SK-N-MC (cell line): ENCODE measurements around the gene LIN28B.

Experiments
- DNase-seq: peaks from one replicate; pipeline ENCODE4 v3.0.0-alpha.2; 2011; ENCODE audit warnings: low read depth, low spot score
- H3K27ac ChIP-seq: fragments of 200-600 bp; sonication (generic); 2 replicates; pipeline ENCODE4 v1.5.1; 2016; ENCODE audit warnings: mixed run types
- H3K36me3 ChIP-seq: fragments of 200-600 bp; sonication (generic); 2 replicates; pipeline ENCODE4 v1.6.1; 2017; ENCODE audit warnings: antibody characterized with exemption, low read length, mixed read lengths; ENCODE audit not compliant: insufficient read depth
- H3K4me3 ChIP-seq: fragments of 200-600 bp; sonication (generic); 2 replicates; pipeline ENCODE4 v1.5.1; 2016
- H3K9ac ChIP-seq: fragments of 200-600 bp; sonication (generic); 2 replicates; pipeline ENCODE4 v1.8.0; 2017; ENCODE audit warnings: mixed run types, mixed read lengths; ENCODE audit not compliant: insufficient read length
- H3K9me3 ChIP-seq: fragments of 200-600 bp; sonication (generic); 2 replicates; pipeline ENCODE4 v1.6.1; 2017; ENCODE audit warnings: low read depth, mild to moderate bottlenecking, antibody characterized with exemption, low read length, moderate library complexity, mixed read lengths
- EZH2 ChIP-seq: fragments of 200-600 bp; sonication (generic); IDR thresholded peaks from one replicate; pipeline ENCODE4 v1.6.1; 2017; ENCODE audit warnings: antibody characterized with exemption
- FOXP2 ChIP-seq: optimal IDR thresholded peaks from 2 replicates; pipeline ENCODE3; 2011; ENCODE audit warnings: mild to moderate bottlenecking, moderate library complexity; ENCODE audit not compliant: insufficient read depth; ENCODE audit errors: extremely low read length, control extremely low read depth
- POLR2AphosphoS5 ChIP-seq: IDR thresholded peaks from 2 replicates; pipeline ENCODE4 v1.6.1; 2012; ENCODE audit warnings: mild to moderate bottlenecking, low read depth, low read length, borderline replicate concordance

The LIN28B gene

DNA sequence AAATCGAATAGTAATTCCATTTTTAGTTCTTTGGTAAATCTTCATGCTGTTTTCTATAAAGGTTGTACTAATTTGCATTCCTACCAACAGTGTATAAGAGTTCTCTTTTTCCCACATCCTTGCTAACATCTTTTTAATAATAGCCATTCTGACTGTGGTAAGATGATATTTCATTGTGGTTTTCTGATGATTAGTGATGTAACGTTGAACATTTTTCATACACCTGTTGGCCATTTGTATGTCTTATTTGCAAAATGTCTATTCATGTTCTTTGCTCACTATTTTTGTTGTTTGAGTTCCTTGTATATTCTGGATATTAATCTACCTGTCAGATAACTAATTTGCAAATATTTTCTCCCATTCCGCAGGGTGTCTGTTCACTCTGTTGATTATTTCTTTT lies 64.5 kb downstream of the LIN28B start:
- Histone ChIP-seq H3K36me3 (peaks cover 3% of the 10 kb centered on the region), H3K4me3 (no peak overlapping the region), H3K9ac (no peak overlapping the region), H3K9me3 (no peaks in the 10 kb centered on the region), H3K27ac (no peak overlapping the region)
- no peak for DNase-seq
- TF ChIP-seq EZH2 (no peak), FOXP2 (no peak), POLR2AphosphoS5 (no peak)

GRCh38 chr6:105022416-105022815 lies 65.5 kb downstream of the LIN28B start:
- H3K9ac ChIP-seq, result no peak overlapping the region
- no peak overlapping the region; the same call in 1 of the 2 replicates for H3K27ac ChIP-seq
- H3K36me3 ChIP-seq, result peaks cover 6% of the 10 kb centered on the region
- TF ChIP-seq FOXP2, result no peak
- TF ChIP-seq POLR2AphosphoS5, result no peak
- TF ChIP-seq EZH2, result no peak
- H3K4me3 ChIP-seq, result no peak overlapping the region
- no peak for DNase-seq
- no peaks in the 10 kb centered on the region for H3K9me3 ChIP-seq

- DNase-seq, result no peak
- H3K27ac ChIP-seq, result peak overlapping the region; percentile 69
- TF ChIP-seq FOXP2, result no peak
- no peak for TF ChIP-seq POLR2AphosphoS5
- no peak for TF ChIP-seq EZH2
- H3K4me3 ChIP-seq, result peak overlapping the region; percentile 48; the same call in 1 of the 2 replicates
- H3K9me3 ChIP-seq, result no peaks in the 10 kb centered on the region
- peak overlapping the region; percentile 42 for H3K9ac ChIP-seq
- peaks cover 20% of the 10 kb centered on the region for H3K36me3 ChIP-seq
These were observed 67.9 kb downstream of the LIN28B start for GRCh38 chr6:105024803-105025202.

DNA sequence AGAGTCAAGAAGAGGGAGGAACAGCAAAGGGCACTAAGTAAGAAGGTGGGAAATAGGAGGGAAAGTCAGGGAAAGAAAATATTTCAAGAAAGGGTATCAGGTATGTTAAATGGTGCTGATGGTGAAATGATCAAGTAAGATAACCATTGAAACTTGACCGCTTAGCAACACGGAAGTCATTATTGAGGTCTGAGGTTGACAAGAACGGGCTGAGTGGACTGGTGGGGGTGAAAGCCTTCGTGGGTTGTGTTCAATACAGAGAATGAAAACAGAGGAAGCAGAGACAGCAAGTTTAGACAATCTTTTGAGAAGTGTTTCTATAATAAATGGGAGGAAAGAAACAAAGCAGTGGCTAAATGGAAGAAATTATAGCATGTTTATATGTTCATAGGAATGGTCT lies 72.0 kb downstream of the LIN28B start:
- Histone ChIP-seq H3K9ac (no peak overlapping the region), H3K27ac (no peak overlapping the region), H3K9me3 (no peaks in the 10 kb centered on the region; the same call in 1 of the 2 replicates), H3K36me3 (peaks cover 26% of the 10 kb centered on the region), H3K4me3 (no peak overlapping the region)
- DNase-seq, result no peak
- no peak for TF ChIP-seq EZH2

GRCh38 chr6:105029581-105029980 lies 72.7 kb downstream of the LIN28B start:
- Histone ChIP-seq H3K9ac (no peak overlapping the region), H3K9me3 (no peaks in the 10 kb centered on the region; the same call in 1 of the 2 replicates), H3K27ac (no peak overlapping the region), H3K36me3 (peaks cover 26% of the 10 kb centered on the region), H3K4me3 (no peak overlapping the region)
- no peak for TF ChIP-seq EZH2
- no peak for TF ChIP-seq FOXP2
- no peak for TF ChIP-seq POLR2AphosphoS5
- no peak for DNase-seq

GRCh38 chr6:105034470-105034869 lies 77.6 kb downstream of the LIN28B start:
- TF ChIP-seq EZH2 (no peak), POLR2AphosphoS5 (no peak), FOXP2 (no peak)
- DNase-seq, result no peak
- Histone ChIP-seq H3K36me3 (peaks cover 12% of the 10 kb centered on the region; the same call in 1 of the 2 replicates), H3K27ac (peak overlapping the region; percentile 55; the same call in 1 of the 2 replicates), H3K9me3 (no peaks in the 10 kb centered on the region; the same call in 1 of the 2 replicates), H3K4me3 (no peak overlapping the region), H3K9ac (no peak overlapping the region)

DNA sequence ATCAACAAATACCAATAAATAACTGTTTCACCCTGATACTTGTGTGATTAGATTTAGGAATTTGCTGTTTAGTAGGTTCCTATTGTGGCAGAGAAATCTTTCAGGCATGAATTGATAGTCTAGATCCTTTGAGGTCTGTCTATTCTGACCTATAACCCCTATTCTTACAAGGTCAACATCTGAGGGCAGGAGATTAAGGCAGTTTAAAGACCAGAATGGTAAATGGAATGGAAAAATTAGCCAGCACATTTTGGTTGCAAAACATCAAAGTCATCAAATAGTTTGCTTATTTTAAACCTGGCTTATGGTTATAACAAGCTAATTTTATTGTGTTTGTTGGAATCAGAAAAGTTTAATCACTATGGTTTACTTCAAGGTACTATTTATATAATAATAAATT lies 78.4 kb downstream of the LIN28B start:
- no peaks in the 10 kb centered on the region; the same call in 1 of the 2 replicates for H3K9me3 ChIP-seq
- no peak overlapping the region for H3K9ac ChIP-seq
- H3K36me3 ChIP-seq, result 0 out of 2 replicates have a peak, but pooled peaks cover 12% of the 10 kb centered on the region
- TF ChIP-seq EZH2 (no peak), POLR2AphosphoS5 (no peak), FOXP2 (no peak)
- no peak overlapping the region for H3K4me3 ChIP-seq
- 0 out of 2 replicates have a peak overlapping the region, but pooled peaks have one; percentile 8 for H3K27ac ChIP-seq
- DNase-seq, result no peak

- TF ChIP-seq POLR2AphosphoS5 (no peak), EZH2 (no peak), FOXP2 (no peak)
- Histone ChIP-seq H3K9me3 (no peaks in the 10 kb centered on the region; the same call in 1 of the 2 replicates), H3K27ac (no peak overlapping the region; the same call in 1 of the 2 replicates), H3K4me3 (no peak overlapping the region), H3K36me3 (0 out of 2 replicates have a peak, but pooled peaks cover 12% of the 10 kb centered on the region), H3K9ac (no peak overlapping the region)
- DNase-seq, result no peak
These were observed 79.4 kb downstream of the LIN28B start for GRCh38 chr6:105036351-105036750.

DNA sequence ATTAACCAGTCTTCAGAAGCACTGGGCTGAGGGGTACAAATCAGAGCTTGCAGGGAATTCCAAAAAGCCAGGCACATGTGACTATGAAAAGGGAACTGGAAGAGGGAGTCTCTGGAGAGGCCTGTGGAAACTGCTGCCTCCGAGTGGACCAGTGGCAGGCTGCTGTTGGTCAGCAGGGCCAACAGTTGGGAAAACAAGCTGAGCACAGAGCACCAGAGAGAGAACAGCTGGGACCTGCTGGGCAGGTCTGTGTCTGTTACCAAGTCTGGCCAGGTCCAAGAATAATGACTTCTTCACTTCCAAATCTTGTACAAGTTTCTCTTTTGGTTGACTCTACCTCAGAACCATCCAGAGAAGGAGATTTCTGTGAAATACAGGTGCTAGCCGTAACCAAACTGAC lies 81.4 kb downstream of the LIN28B start:
- Histone ChIP-seq H3K36me3 (0 out of 2 replicates have a peak, but pooled peaks cover 6% of the 10 kb centered on the region), H3K4me3 (no peak overlapping the region), H3K9ac (no peak overlapping the region), H3K27ac (no peak overlapping the region), H3K9me3 (no peaks in the 10 kb centered on the region)
- no peak for DNase-seq
- TF ChIP-seq EZH2 (no peak), POLR2AphosphoS5 (no peak), FOXP2 (no peak)
